HG03565 (cell line): ENCODE data around the gene SIN3A.
"Not testable (repeated sequence)": the region's sequence is repeated elsewhere in the genome, so short reads cannot be mapped to it uniquely, and the experiment has no call there.

Experiments
- ATAC-seq: cut with Tn5 transposase; IDR thresholded peaks from one replicate; pipeline ENCODE4 v1.9.1; 2021; ENCODE audit warnings: mild to moderate bottlenecking, moderate library complexity; ENCODE audit not compliant: unreplicated experiment

Gene SIN3A

GRCh38 chr15:75450307-75451201 lies 936 bp downstream of the SIN3A start:
- no peak for ATAC-seq

- no peak for ATAC-seq
Measured at GRCh38 chr15:75449585-75450306, 1.7 kb downstream of the SIN3A start.

GRCh38 chr15:75448171-75448570 lies 3.3 kb downstream of the SIN3A start:
- not testable (repeated sequence) for ATAC-seq

GRCh38 chr15:75446151-75446550 lies 5.3 kb downstream of the SIN3A start:
- ATAC-seq = no peak

GRCh38 chr15:75445324-75445723 lies 6.2 kb downstream of the SIN3A start:
- not testable (repeated sequence) for ATAC-seq

GRCh38 chr15:75443972-75444453 lies 7.5 kb downstream of the SIN3A start:
- not testable (repeated sequence) for ATAC-seq

- ATAC-seq = no peak
Measured at GRCh38 chr15:75437721-75438120, 13.8 kb downstream of the SIN3A start.

- ATAC-seq = no peak
Measured at GRCh38 chr15:75436881-75437280, 14.6 kb downstream of the SIN3A start.

GRCh38 chr15:75431682-75432081 lies 19.8 kb downstream of the SIN3A start:
- ATAC-seq = no peak

- no peak for ATAC-seq
Measured at GRCh38 chr15:75431270-75431669, 20.2 kb downstream of the SIN3A start.

GRCh38 chr15:75430259-75430658 lies 21.2 kb downstream of the SIN3A start:
- no peak for ATAC-seq

GRCh38 chr15:75428152-75428551 lies 23.3 kb downstream of the SIN3A start:
- ATAC-seq = no peak

GRCh38 chr15:75425966-75426500 lies 25.5 kb downstream of the SIN3A start:
- no peak for ATAC-seq

- no peak for ATAC-seq
Measured at GRCh38 chr15:75422554-75422953, 28.9 kb downstream of the SIN3A start.

- ATAC-seq = no peak
Measured at GRCh38 chr15:75420698-75421097, 30.8 kb downstream of the SIN3A start.

- no peak for ATAC-seq
Measured at GRCh38 chr15:75416584-75416983, 34.9 kb downstream of the SIN3A start.

- ATAC-seq = no peak
Measured at GRCh38 chr15:75410196-75410595, 41.3 kb downstream of the SIN3A start.

GRCh38 chr15:75407083-75407482 lies 44.4 kb downstream of the SIN3A start:
- no peak for ATAC-seq

- ATAC-seq = no peak
Measured at GRCh38 chr15:75403892-75404291, 47.6 kb downstream of the SIN3A start.

GRCh38 chr15:75397494-75397893 lies 54.0 kb downstream of the SIN3A start:
- no peak for ATAC-seq

- ATAC-seq = no peak
Measured at GRCh38 chr15:75389791-75390382, 61.6 kb downstream of the SIN3A start.
